Testis (tissue), 2 donors: ENCODE data around the gene LRRC8C.

Experiments used
- CTCF ChIP-seq, 3 experiments: fragments of 450-650 bp in 2 of 3; fragments of 200-600 bp in 1 of 3; sonication (generic) in 1 of 3; IDR thresholded peaks; one replicate each; pipeline ENCODE4 v1.5.1; 2016 to 2019; ENCODE audit warnings: antibody characterized with exemption in 3 of 3, mild to moderate bottlenecking in 2 of 3, moderate library complexity in 1 of 3
- POLR2A ChIP-seq: fragments of 450-650 bp; IDR thresholded peaks from one replicate; pipeline ENCODE4 v1.6.1; 2017; ENCODE audit warnings: antibody characterized with exemption, mild to moderate bottlenecking, moderate library complexity

DNA sequence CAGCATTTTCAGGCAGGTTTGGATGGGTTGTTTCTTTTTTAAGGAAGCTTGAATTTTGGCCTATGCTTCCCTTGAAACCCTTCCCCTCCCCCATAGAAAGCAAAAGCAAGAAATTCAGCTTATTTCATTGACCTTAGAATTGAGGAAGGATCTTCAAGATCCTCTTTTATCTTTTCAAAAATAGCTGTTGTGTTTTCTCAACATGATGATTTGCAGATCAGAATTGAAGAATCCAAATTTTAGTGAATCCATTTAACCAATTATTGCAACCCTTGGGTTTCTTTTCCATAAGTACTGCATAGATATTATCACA lies 73.7 kb downstream of the LRRC8C start:
- TF ChIP-seq CTCF (IDR thresholded peaks at IDR 0.05) = no peak
- TF ChIP-seq POLR2A = no peak
